Medulla oblongata (tissue), 1 donor: ENCODE measurements around the gene RHBDL1.

Source experiments
- DNase-seq: peaks from one replicate; pipeline ENCODE4 v3.0.0-alpha.2; 2015; ENCODE audit errors: extremely low spot score

Gene RHBDL1

DNA sequence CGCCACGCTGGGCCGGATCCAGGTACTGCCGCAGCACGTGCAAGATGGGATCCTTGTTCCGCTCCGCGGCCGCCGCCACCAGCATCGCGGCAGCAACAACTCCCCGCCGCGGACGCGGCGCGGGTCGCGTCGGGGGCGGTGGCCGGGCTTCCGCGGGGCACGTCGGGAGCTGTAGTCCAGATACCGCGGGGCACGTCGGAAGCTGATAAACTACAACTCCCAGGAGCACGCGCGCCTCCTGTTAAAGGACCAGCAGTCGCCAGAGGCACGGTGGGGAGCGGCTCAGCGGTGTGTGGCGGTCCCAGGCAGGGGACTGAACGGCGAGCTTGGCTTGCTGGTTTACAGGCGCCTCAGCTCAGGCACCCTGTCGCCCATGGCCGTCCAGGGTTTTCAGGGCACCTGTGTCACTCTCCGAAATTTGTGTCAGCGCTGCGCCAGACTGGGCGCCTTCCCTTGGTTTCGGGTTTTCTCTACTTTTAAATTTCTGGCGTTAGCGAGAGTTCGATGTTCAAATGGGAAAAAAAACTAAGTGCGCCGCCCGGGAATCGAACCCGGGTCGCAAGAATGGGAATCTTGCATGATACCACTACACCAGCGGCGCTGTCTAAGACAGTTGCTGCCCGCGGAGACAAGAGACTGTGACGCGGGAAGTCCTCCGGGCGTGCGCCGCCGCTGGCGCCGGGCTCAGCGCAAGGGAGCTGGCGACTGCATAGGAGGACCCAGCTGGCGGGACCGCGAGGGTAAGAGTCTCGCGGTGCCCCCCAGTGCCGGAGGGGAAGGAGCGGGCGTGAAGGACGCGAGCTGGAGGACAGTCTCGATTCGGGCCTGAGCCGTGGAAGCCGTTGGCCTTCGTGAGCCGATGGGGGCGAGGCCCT is 39.0 kb upstream of the RHBDL1 start, which contains the start of gene METTL26:
TSS of gene METTL26 (minus strand) at position 100 of the 875 bp plus-strand sequence. CDS start at position 85, 15 bp downstream.
- peak; percentile 96 for DNase-seq

DNA sequence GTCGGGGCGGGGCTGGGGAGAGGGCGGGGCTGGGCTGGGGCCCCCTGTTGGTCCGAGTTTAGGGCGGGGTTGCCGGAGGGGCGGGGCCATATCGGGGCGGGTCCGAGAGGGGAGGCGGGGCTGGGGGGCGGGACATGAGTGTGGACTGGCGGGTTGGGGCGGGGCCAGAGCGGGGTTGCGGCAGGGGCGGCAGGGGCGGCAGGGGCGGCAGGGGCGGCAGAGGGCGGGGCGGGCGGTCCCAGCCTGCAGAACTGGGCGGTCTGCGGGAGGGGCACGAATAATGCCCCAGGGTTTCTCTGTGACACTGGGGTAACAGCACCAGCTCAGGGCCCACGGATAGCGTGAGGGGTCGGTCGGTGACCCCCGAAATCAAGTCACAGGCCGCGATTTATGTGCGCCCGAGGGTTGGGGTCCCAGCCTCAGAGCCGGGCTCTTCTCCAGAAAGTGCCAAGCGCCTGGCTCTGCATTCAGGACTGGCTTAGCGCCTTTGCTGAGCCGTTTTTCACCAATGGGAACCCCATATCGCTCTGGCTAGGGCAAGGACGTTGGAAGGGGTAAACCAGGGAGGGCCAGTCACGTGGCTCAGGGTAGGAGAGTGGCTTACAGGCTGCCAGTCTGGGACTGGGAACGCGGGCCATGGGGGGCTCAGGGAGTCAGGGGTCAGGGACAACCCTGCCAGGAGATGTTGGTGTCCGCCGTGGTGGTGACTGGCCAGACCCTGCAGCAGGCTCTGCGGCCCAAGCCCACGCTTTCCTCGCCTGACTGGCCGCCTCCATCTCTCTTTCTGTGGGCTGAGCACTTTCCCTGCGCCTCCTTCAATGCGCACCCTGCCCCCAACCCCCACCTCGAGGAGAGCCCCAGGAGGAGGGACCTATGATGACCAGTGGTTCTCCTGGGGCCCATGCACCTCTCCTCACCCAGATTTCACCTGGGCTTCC is 38.1 kb upstream of the RHBDL1 start:
- DNase-seq: peak; percentile 93

DNA sequence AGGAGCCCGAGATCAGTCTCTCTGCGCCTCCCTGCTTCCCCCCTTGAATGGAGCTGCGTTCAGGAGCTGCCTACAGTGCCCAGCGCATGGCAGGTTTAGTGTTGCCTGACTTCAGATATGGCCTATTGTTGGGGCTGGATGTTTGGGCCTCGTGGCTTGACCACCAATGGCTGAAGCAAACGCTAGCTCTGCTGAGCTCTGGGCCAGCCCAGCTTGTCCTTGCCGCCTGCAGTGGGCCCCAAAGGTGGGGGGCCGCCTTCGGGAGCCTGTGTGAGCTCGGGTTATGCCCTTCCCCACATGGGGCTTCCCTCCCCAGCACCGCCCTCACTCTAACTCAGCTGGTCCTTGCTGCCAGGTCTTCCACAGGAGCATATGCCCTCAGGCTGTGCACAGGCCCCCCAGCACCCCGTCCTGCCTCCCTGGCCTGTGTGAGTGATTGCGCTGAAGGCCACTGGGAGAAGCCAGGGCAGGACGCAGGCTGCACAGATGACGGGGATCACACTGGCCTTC is 37.4 kb upstream of the RHBDL1 start:
- no peak for DNase-seq

DNA sequence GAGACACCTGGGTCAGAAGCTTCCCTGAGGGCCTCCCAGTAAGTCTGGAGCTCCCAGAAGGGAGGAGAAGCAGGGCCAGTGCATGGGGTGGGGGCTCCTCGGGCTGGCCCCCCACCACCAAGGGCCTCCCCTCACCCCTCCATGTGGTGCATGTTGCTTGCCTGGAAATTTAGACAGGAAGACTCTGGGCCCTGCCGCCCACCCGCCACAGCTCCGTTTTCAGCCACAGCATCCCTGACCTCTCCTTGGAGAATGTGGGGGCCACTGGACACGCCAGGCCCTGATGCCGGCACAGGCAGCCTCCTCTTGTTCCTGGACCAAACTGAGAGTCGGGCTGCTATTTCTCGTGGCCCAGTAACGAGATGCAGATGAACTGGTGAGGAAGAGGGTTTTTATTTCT is 36.6 kb upstream of the RHBDL1 start:
- DNase-seq: no peak

DNA sequence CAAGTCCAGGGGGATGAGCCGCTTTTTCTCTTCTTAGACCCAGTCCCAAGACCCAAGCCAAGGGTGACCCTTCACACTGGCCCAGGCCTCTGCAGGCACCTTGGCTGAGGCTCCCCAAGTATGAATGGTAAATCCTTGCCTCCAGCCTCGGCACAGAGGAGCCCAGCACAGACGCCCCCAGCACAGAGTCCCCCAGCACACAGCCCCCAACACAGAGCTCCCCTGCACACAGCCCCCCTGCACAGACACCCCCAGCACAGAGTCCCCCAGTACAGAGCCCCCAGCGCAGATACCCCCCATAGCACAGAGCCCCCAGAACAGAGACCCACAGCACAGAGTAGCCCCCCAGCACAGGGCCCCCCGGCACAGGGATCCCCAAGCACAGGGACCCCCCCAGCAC is 34.9 kb upstream of the RHBDL1 start:
- no peak for DNase-seq

DNA sequence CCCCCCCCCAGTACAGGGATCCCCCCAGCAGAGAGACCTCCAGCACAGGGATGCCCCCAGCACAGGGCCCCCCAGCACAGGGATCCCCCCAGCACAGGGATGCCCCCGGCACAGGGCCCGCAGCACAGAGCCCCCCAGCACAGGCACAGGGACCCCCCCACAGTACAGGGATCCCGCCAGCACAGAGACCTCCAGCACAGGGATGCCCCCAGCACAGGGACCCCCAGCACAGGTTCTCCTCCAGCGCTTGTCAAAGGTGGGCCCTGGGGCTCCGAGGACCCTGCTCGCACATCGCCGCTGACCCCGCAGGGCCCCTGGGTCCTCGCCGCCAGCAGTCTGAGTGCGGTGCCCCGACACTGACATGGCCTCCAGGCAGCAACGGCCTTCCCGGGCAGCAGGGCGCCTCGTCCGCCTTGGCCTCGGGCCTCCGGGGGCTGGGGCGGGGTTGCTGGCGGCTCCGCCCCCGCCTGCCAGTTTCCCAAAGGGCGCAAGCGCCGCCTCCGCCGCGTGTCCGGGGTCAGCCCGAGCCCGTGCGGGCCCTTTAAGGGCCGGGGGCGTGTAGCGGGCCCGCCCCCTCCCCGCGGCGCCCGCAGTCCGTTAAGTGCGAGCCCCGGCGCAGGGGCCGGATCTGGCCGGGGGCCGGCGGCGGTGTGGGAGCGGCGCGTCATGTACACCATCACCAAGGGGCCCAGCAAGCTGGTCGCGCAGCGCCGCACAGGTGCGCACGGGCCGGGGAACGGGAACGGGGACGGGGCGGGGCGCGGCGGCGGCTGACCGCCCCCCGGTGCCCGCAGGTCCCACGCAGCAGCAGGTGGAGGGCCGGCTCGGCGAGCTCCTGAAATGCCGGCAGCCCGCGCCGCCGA is 33.9 kb upstream of the RHBDL1 start, which contains the start of gene MCRIP2:
TSS of gene MCRIP2 (plus strand) at position 503 of the 863 bp plus-strand sequence. CDS start at position 667, 164 bp downstream.
- peak; percentile 79 for DNase-seq

DNA sequence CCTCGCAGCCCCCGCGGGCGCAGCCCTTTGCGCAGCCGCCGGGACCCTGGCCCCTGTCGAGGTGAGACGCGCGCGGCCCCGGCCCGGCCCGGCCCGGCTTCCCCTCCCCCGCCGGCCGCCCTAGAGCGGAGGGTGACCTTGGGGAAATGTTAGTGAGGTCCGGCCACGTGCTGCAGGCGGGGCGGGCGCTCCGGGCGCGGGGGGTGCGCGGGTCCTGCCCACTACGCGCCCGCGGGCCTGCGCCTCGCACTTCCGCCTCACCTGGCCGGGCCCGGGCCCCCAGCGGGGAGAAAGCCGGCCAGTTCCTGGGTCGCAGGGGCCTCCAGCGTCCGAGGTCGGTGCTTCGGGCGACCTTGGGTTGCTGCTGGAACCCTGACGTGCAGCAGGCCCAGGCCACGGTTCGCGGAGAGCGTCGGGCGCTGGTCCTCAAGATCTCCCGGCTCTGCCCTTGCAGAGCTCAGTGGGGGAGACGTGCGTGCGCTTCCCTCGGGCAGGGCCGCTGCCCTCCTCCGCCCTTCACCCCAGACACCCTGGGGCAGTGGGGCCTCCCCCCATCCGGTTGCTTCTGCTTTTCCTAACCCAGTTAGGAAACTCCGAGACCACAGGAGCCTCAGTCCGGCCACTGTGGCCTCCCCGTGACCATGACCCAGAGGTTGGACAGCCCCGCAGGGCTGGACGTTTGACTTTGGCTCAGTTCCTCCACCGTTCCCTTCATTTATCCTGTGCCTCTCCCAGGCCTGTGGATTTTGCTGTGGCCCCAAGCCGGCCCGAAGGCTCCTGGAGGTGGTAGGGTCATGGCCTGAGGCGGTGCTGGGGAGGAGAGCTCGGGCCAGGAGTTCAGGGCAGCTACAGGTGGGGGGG is 33.1 kb upstream of the RHBDL1 start:
- DNase-seq: peak; percentile 59

DNA sequence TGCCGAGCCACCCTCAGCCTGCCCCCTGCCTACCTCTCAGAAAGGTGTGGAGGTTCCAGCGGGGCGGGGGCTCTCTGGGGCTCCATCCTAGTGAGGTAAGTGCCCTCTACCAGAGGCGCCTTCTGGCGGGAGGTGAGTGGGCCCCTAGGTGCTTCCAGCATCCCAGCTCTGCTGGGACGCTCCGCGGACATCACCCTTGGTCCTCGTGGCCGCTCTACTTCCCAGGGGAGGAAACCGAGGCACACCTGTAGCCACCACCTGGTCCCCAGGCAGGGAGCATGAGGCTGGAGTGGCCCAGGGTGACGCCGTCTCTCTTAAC is 32.5 kb upstream of the RHBDL1 start:
- no peak for DNase-seq

DNA sequence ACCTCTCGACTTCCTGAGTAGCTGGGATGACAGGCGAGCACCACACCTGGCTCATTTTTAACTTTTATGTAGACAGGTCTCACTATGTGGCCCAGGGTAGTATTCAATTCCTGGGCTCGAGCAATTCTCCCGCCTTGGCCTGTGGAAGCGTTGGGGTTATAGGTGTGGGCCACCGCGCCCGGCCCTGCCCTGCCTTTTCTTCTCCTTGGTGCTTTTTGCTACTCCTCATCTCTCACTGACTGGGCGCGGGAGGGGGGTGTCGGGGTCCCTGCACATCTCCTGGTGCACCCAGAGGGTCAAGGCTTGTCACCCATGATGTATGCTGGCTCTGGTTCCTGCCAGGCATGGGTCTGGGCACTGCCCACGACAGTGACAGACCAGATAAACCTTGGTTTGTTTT is 30.9 kb upstream of the RHBDL1 start:
- DNase-seq: no peak

DNA sequence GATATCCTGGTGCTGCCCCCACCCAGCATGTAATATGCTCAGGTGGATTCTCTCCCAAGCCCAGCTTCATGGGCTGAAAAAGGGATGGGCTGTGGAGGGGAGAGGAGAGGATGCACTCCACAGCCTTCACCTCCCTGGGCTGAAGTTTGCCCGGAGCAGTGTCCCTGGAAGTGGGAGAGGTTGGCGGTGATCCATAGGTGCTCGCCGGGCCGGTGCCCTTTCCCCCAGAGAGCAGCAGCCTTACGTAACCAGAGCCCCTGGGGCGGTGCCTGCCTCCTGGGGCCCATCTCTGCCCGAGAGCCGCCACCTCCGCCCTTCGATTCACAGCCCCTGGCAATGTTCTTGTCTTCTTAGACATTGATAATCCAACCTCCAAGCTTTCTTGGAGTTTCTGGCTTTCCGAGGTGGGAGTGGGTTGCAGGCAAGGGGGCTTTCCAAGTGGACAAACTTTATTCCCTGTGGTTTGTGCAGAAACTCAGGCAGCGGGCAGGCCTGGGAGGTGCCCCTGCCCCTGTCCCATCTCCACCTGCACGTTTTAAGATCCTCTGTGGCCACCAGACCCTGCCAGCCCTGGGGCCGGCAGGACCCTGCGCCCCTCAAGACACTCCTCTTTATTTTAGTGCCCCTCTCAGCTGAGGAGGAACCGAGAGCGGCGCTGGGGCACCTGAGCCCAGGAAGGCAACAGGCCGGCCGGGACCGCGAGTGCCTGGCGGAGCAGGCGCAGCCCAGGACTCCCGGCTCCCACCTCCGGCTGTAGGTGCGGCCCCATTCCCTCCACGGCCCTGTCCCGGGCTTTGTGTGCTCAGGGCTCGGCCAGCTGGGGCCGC is 29.4 kb upstream of the RHBDL1 start:
- DNase-seq: no peak

DNA sequence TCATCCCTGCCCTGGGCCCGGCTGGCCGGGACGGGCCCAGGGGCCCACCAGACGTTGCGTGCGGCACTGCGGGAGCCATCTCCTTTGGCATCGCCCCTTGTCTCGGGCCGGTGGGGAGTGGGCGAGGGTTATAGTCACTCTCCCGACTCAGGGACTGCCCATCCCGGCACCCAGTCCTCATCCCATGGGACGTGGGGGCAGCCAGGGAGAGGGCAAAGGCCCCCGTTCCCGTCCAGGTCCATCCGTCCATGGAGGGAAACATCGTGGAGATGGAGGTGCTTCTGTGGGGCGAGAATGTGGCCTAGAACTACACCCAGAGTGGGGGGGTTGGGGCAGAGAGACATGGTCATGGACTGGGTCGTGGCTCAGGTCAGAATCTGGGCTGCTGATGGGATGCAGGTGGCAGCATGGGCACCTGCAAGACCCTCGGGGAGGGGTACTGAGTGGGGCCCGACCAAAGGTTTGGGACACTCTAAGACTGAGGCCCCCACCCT is 28.7 kb upstream of the RHBDL1 start:
- no peak for DNase-seq

DNA sequence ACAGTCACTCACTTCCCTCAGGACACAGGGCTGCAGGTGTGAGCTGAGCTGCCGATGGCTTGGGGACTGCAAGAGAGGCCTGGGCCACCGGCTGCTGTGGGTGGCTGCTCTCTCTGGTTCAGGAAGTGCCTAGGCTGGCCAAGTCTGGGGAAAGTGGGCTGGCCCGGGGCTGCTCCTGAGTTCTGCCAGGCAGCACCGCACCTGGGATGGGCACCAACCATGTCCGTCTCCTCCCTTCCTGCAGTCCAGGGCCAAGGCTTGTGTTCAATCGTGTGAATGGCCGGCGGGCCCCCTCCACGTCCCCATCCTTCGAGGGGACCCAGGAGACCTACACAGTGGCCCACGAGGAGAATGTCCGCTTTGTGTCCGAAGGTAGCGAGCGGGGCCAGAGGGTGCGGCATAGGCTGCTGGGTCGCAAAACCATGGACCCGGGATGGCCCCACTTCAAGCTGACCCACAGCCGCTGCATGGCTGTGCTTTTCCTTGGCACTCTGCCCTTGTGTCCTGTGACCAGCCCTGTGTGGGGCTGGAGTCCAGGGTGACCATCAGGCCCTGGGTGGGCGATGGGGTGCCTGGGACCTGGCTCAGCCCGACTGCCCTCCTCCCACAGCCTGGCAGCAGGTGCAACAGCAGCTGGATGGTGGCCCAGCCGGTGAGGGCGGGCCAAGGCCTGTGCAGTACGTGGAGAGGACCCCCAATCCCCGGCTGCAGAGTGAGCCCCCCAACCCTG is 28.1 kb upstream of the RHBDL1 start:
- no peak for DNase-seq

DNA sequence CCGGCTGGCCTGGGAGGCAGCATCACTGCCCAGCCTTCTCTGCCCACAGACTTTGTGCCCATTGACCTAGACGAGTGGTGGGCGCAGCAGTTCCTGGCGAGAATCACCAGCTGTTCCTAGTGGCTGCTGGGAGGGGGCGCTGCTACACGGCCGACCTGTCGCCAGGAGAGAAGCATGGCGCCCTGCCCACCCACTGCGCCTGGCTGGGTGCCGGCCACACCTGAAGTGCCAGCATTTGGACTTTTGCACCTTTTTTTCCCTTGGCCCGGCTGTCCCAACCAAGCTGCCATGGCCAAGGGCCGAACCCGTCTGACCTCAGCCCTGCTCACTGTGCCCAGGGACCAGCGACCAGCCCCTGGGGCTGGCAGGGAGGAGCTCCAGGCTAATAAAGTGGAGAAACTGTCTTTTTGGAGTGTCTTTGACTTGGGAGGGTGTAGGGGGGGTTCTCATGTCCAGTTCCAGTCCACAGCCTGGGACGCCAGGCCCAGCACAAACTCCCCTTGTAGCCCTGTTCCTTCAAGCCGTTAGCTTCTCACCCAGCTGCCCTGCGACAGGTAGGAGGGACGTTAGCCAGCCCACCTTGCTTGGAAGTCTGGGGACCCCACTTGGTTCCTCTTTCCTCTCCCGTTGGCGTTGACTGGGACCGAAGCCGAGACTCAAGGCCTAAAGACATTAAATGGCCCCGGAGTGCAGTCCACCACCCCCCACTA is 27.2 kb upstream of the RHBDL1 start:
- DNase-seq: no peak

DNA sequence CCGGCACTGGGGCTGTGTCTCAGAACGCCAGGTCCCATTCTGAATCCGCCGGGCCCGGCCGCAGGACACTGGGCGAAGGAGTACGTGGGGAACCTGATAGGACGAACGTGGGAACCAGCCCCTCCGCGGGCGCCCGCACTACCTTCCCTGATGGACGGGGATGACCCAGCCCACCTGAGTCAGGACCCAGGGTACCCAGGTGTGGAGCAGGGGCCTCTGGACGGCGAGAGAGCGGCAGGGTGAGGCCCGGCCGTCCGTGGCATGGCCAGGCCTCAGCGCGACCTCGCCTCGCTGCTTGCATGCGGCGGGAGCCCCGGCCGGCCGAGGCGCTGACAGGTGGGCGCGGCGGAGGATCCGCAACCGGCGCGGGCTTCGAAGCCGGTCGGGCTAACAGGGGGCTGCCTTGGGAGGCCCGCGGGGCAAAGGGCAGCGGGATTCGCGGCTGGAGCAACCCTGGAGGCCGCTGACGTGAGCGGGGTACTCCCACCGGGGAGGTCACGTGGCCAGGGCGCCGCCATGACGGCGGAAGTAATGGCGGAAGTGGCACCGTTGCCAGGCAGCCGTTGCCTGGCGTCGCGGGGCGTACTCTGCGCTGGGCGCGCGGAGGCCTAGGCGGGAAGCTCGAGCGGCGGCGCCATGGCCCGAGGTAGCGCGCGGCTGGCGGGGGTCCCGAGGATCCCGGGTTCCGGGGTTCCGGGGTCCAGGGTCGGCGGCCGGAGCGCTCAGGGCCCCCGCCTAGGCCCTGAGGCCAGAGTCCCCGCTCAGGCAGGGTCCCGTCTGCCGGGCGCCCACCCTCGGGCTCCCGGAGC is 26.5 kb upstream of the RHBDL1 start, which contains the start of gene WDR90:
TSS of gene WDR90 (plus strand) at position 585 of the 809 bp plus-strand sequence. CDS start at position 637, 52 bp downstream.
- peak; percentile 95 for DNase-seq

DNA sequence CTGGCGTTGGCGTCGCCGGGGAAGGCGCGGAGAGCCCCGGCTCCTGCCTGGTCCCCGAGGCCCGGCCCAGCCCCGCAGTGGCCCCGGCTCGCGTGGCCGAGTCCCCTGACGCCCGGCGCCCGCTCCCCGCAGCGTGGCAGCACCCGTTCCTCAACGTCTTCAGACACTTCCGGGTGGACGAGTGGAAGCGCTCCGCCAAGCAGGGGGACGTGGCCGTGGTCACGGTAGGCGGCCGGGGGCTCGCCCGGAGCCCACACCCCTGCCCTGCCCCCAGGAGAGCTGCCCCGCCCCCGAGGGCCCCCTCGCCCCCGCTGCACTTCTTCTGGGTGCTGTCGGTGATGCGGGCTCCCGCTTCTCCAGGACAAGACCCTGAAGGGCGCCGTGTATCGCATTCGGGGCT is 25.8 kb upstream of the RHBDL1 start:
- no peak for DNase-seq

DNA sequence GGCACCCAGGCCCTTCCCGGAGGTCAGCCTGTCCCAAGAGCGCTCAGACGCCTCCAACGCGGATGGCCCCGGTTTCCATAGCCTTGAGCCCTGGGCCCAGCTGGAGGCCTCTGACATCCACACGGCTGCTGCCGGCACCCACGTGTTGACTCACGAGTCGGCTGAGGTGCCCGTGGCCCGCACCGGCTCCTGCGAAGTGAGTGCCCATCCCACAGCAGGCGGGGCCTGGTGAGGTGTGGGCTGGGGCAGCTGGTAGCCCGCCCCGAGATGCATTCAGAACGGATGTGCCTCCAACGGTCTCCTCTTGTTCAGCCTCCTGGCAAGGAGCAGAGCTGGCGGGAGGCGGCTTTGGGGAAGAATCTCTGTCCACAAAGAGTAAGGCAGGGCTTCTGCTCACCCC is 23.6 kb upstream of the RHBDL1 start:
- DNase-seq: no peak
